C4-2B (cell line): ENCODE results near the gene KRT80.

ENCODE experiments used
- ZFX ChIP-seq: fragments of 450-650 bp; IDR thresholded peaks from 2 replicates; pipeline ENCODE4 v1.6.1; 2017
- TF ChIP-seq, protein P1 (sequence below): fragments of 450-650 bp; conservative IDR thresholded peaks from 2 replicates; pipeline ENCODE4 v1.5.1; 2017; ENCODE audit warnings: mild to moderate bottlenecking

DNA sequence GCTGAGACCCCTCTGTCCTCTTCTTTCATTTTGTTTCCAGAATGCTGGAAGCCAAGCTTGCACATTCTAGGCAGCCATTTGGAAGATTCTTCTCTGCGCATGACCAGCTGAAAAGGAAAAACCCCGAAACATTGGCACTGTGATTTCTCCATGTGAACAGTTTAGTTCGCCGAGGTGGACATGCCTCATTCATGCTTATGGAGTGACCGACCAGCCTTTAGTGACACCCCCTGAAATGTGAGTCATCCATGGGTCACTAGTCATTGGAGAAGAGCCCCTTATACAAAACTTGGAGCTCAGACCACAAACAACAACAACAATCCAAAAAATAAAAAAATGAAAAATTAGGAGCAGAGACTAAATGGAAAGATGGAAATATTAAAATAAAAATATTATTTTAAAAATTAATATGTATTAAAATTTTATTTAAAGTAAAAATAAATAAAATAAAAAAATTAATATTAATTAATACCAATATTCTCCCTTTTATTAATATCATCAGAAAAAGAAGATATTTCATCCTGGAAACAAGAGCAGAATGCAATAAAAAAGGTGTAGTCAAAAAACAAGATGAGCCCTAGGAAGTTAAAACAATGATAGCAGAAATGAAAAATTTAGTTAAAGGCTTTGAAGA is 31.7 kb upstream of the KRT80 start:
- TF ChIP-seq, protein P1, sequence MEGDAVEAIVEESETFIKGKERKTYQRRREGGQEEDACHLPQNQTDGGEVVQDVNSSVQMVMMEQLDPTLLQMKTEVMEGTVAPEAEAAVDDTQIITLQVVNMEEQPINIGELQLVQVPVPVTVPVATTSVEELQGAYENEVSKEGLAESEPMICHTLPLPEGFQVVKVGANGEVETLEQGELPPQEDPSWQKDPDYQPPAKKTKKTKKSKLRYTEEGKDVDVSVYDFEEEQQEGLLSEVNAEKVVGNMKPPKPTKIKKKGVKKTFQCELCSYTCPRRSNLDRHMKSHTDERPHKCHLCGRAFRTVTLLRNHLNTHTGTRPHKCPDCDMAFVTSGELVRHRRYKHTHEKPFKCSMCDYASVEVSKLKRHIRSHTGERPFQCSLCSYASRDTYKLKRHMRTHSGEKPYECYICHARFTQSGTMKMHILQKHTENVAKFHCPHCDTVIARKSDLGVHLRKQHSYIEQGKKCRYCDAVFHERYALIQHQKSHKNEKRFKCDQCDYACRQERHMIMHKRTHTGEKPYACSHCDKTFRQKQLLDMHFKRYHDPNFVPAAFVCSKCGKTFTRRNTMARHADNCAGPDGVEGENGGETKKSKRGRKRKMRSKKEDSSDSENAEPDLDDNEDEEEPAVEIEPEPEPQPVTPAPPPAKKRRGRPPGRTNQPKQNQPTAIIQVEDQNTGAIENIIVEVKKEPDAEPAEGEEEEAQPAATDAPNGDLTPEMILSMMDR, result no peak
- TF ChIP-seq ZFX, result no peak
